Thyroid gland (tissue), 4 donors: ENCODE data around the gene ATP8A1. TPM values are rescaled to one million over a fixed set of nuclear protein-coding genes. Genes with fewer than 3 reads are reported as not detected.
"Not testable (repeated sequence)": the region's sequence is repeated elsewhere in the genome, so short reads cannot be mapped to it uniquely, and the experiment has no call there.

Experiments
- DNase-seq, 2 donors: peaks; one replicate each; pipeline ENCODE4 v3.0.0-alpha.2; 2019
- H3K27ac ChIP-seq, 3 donors: fragments of 200-600 bp; sonication (generic); 1 replicate in 2 of 3; 2 replicates in 1 of 3; pipeline ENCODE4 v1.5.1; 2016 to 2019; ENCODE audit warnings: mild to moderate bottlenecking in 1 of 3, moderate library complexity in 1 of 3
- H3K27me3 ChIP-seq: fragments of 200-600 bp; sonication (generic); one replicate; pipeline ENCODE4 v1.5.1; 2019
- H3K36me3 ChIP-seq, 2 donors: fragments of 200-600 bp; sonication (generic); one replicate each; pipeline ENCODE4 v1.5.1; 2016 to 2019
- H3K4me1 ChIP-seq, 2 donors: fragments of 200-600 bp; sonication (generic); one replicate each; pipeline ENCODE4 v1.5.1; 2017 to 2019
- H3K4me3 ChIP-seq, 3 donors: fragments of 200-600 bp; sonication (generic); replicated peaks in 1 of 3; 1 replicate in 2 of 3; 2 replicates in 1 of 3; pipeline ENCODE4 v1.5.1; 2016; ENCODE audit warnings: mild to moderate bottlenecking in 1 of 3
- H3K9me3 ChIP-seq: fragments of 200-600 bp; sonication (generic); one replicate; pipeline ENCODE4 v1.5.1; 2017
- POLR2A ChIP-seq, 2 donors: fragments of 450-650 bp; IDR thresholded peaks; one replicate each; pipeline ENCODE4 v1.6.1; 2017; ENCODE audit warnings: antibody characterized with exemption in 2 of 2, mild to moderate bottlenecking in 2 of 2, moderate library complexity in 1 of 2
- WGBS, 2 donors: methylation state at CpG; one replicate each; pipeline ENCODE4 v1.1.5; 2017; 5-methylcytosine and 5-hydroxymethylcytosine counted together
- intact Hi-C: fragments of 100-400 bp; cut with DNase I; formaldehyde crosslinking; loops from one replicate; pipeline ENCODE4 v1.15.1; 2023
- total RNA-seq, 4 donors: library from RNA; depleted of rRNA; stranded (reverse); fragments of >200 nt; gene quantifications; one replicate each; pipeline ENCODE4 v1.2.3, GENCODE V29; 2016
- TF ChIP-seq, protein P1 (sequence below), 6 experiments: fragments of 200-600 bp in 3 of 6; fragments of 450-650 bp in 3 of 6; sonication (generic) in 3 of 6; IDR thresholded peaks; one replicate each; pipeline ENCODE4 v1.5.1; 2016 to 2019; ENCODE audit warnings: antibody characterized with exemption in 6 of 6, mild to moderate bottlenecking in 2 of 6, inconsistent platforms in 1 of 6, moderate library complexity in 1 of 6

The ATP8A1 gene
- total RNA-seq, 4 donors from 2014 or later, result 191 to 274 (median 245) TPM

DNA sequence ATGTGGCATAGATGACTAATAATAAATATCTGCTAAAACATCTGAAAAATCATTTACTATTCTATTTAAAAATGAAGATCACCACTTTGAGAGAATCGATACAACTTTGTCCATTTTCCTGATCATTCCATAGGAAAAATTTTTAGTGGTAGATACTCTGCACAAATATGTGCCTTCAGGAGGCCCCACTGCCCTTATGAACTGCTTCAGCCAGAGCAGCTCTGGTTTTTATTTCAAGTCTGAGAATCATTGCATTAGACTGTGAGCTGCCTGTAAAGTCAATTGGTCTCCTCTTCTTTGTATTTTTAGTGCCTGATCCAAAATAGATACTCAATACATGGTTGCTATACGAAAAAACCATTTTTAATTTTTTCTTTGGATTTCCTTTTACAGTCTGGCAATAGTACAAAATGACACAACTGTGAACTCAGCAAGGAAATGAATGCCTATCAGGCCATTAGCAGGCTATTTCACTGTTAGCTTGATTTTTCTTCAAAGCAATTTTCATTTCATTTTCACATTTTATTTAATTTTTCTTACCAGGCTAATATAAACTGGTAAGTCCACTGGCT is 190.5 kb downstream of the ATP8A1 start:
- no peak overlapping the region for H3K27ac ChIP-seq
- intact Hi-C loops, result no loop called here
- no peak overlapping the region for H3K4me3 ChIP-seq
- no peaks in the 10 kb centered on the region for H3K27me3 ChIP-seq
- H3K9me3 ChIP-seq, result no peaks in the 10 kb centered on the region
- no peak for TF ChIP-seq POLR2A (IDR thresholded peaks at IDR 0.05)
- TF ChIP-seq, protein P1, sequence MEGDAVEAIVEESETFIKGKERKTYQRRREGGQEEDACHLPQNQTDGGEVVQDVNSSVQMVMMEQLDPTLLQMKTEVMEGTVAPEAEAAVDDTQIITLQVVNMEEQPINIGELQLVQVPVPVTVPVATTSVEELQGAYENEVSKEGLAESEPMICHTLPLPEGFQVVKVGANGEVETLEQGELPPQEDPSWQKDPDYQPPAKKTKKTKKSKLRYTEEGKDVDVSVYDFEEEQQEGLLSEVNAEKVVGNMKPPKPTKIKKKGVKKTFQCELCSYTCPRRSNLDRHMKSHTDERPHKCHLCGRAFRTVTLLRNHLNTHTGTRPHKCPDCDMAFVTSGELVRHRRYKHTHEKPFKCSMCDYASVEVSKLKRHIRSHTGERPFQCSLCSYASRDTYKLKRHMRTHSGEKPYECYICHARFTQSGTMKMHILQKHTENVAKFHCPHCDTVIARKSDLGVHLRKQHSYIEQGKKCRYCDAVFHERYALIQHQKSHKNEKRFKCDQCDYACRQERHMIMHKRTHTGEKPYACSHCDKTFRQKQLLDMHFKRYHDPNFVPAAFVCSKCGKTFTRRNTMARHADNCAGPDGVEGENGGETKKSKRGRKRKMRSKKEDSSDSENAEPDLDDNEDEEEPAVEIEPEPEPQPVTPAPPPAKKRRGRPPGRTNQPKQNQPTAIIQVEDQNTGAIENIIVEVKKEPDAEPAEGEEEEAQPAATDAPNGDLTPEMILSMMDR (IDR thresholded peaks at IDR 0.05), result no peak
- 79 to 84% methylated on average over 2 of the region's 2 CpGs for WGBS, 2 donors
- DNase-seq, result no peak
- no peaks in the 10 kb centered on the region for H3K4me1 ChIP-seq
- H3K36me3 ChIP-seq, result peaks cover 4 to 9% of the 10 kb centered on the region in 2 donors

GRCh38 chr4:42464550-42465094 is 192.3 kb downstream of the ATP8A1 start:
- Histone ChIP-seq H3K27me3 (no peaks in the 10 kb centered on the region), H3K36me3 (peaks cover 4 to 9% of the 10 kb centered on the region in 2 donors), H3K27ac (no peak overlapping the region), H3K4me1 (no peaks in the 10 kb centered on the region), H3K9me3 (no peaks in the 10 kb centered on the region), H3K4me3 (no peak overlapping the region)
- no peak for TF ChIP-seq POLR2A (IDR thresholded peaks at IDR 0.05)
- TF ChIP-seq, protein P1 (IDR thresholded peaks at IDR 0.05), result no peak
- no peak for DNase-seq
- WGBS, 2 donors, result 94% methylated on average over 8 of the region's 8 CpGs
- intact Hi-C loops, result no loop called here

- H3K9me3 ChIP-seq, intact Hi-C loops, H3K4me3 ChIP-seq, DNase-seq, H3K27ac ChIP-seq, H3K4me1 ChIP-seq, H3K36me3 ChIP-seq, H3K27me3 ChIP-seq: not testable (repeated sequence)
- 87 to 93% methylated on average over 1 of the region's 1 CpG for WGBS, 2 donors
Observed at GRCh38 chr4:42461216-42461615, 195.7 kb downstream of the ATP8A1 start.

- Histone ChIP-seq H3K36me3 (peaks cover 4 to 9% of the 10 kb centered on the region in 2 donors), H3K27ac (no peak overlapping the region), H3K27me3 (no peaks in the 10 kb centered on the region), H3K4me1 (peaks cover 0 to 5% of the 10 kb centered on the region in 2 donors), H3K9me3 (no peaks in the 10 kb centered on the region), H3K4me3 (no peak overlapping the region)
- 74 to 80% methylated on average over 4 of the region's 4 CpGs for WGBS, 2 donors
- DNase-seq, result no peak
- TF ChIP-seq, protein P1 (IDR thresholded peaks at IDR 0.05), result no peak
- TF ChIP-seq POLR2A (IDR thresholded peaks at IDR 0.05), result no peak
- intact Hi-C loops, result no loop called here
Observed at GRCh38 chr4:42460043-42460442, 196.9 kb downstream of the ATP8A1 start.

GRCh38 chr4:42458657-42459056 is 198.2 kb downstream of the ATP8A1 start:
- no peak overlapping the region for H3K4me3 ChIP-seq
- intact Hi-C loops, result no loop called here
- H3K36me3 ChIP-seq, result peaks cover 0 to 4% of the 10 kb centered on the region in 2 donors
- no peak for DNase-seq
- H3K9me3 ChIP-seq, result no peaks in the 10 kb centered on the region
- H3K27ac ChIP-seq, result no peak overlapping the region
- 67 to 83% methylated on average over 3 of the region's 3 CpGs for WGBS, 2 donors
- no peaks in the 10 kb centered on the region for H3K27me3 ChIP-seq
- TF ChIP-seq POLR2A (IDR thresholded peaks at IDR 0.05), result no peak
- TF ChIP-seq, protein P1 (IDR thresholded peaks at IDR 0.05), result no peak
- peaks cover 0 to 5% of the 10 kb centered on the region in 2 donors for H3K4me1 ChIP-seq
